Embryonic facial prominence (tissue), 1 donor: ENCODE data around the gene RPTN.
"Not testable (repeated sequence)": the region's sequence is repeated elsewhere in the genome, so short reads cannot be mapped to it uniquely, and the experiment has no call there.

Source experiments
- DNase-seq: peaks from one replicate; pipeline ENCODE4 v3.0.0-alpha.2; 2016; ENCODE audit errors: extremely low spot score

RPTN gene

GRCh38 chr1:152165286-152166077 is 6.5 kb upstream of the RPTN start:
- no peak for DNase-seq

GRCh38 chr1:152164517-152165136 is 5.6 kb upstream of the RPTN start:
- DNase-seq: no peak

GRCh38 chr1:152162792-152163463 is 3.9 kb upstream of the RPTN start:
- DNase-seq: no peak

DNA sequence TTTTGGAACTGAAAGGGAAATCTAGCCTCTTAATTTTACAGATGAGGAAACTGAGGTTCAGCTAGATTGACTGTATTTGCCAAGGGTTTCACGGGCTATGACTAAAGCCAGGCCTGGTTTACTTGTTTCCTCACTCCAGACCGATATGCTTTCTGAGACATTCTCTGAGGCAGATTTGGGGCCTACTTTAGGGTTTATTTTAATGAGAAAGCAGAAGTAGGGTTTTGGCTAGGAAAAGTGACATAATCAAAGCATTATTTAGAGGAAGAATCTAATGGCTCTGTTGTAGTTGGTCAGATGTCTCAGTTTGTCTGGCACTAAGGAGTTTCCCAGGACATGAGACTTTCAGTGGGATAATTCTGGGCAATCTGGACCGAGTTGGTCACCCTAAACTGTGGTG is 1.5 kb upstream of the RPTN start:
- no peak for DNase-seq

GRCh38 chr1:152153996-152154395 is 5.0 kb downstream of the RPTN start:
- no peak for DNase-seq

GRCh38 chr1:152151646-152152045 is 7.4 kb downstream of the RPTN start:
- DNase-seq: no peak

GRCh38 chr1:152148981-152149380 is 10.0 kb downstream of the RPTN start:
- no peak for DNase-seq

DNA sequence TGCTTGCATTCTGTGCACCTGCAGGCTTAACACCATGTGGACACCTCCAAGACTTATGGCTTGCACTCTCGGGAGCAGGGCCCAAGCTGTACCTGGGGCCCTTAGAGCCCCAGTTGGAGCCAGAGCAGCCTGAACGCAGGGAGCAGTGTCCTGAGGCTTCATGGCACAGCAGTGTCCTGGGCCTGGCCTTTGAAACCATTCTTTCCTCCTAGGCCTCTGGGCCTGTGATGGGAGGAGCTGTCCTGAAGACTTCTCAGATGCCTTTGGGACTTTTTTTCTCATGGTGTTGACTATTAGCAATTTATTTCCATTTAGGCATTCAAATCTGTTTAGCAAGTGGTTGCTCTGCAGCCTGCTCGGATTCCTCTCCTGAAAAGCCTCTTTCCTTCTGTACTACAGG is 11.0 kb downstream of the RPTN start:
- no peak for DNase-seq

DNA sequence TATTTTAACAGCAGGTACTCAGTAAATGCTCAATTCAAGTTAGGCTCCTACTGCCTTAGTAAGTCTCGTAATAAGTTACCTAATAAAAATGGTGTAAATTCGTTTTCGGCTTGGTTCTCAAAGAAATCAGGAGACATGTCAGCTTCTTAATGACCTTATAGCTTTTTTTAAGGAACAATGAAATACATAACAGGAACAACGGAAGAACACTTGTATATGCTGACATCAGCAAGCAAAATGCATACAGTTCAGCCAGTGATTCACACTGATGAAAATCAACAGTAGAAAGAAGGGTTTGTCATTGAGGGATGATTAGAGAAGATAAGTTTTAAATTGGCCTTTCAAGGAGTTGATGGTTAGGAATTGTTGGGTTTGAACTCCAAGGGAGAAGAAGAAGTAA is 13.3 kb downstream of the RPTN start:
- DNase-seq: no peak

GRCh38 chr1:152144674-152145183 is 14.3 kb downstream of the RPTN start:
- DNase-seq: not testable (repeated sequence)

GRCh38 chr1:152143150-152143887 is 15.7 kb downstream of the RPTN start:
- DNase-seq: no peak

GRCh38 chr1:152141971-152142584 is 16.9 kb downstream of the RPTN start:
- DNase-seq: peak; percentile 25

- DNase-seq: no peak
These were observed 21.8 kb downstream of the RPTN start for GRCh38 chr1:152137215-152137614.

DNA sequence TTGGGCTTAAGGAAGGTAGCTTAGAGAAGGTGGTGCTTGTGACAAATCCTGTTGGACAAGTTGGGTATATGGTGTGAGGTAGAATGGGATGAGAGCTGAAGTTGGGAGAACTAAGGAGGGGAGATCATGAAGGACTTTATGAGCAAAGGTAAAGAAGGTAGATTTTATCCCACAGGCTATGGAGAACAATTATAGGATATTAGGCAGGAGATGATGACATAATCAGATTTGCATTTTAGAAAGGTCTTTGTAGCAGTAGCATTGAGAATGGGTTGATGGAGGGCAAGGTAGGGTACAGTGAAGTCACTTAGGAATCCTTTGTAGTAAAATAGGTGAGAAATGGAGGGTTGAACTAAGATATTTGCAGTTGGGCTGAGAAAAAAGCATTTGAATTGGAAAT is 28.8 kb downstream of the RPTN start:
- no peak for DNase-seq

GRCh38 chr1:152127673-152128072 is 31.4 kb downstream of the RPTN start:
- no peak for DNase-seq

DNA sequence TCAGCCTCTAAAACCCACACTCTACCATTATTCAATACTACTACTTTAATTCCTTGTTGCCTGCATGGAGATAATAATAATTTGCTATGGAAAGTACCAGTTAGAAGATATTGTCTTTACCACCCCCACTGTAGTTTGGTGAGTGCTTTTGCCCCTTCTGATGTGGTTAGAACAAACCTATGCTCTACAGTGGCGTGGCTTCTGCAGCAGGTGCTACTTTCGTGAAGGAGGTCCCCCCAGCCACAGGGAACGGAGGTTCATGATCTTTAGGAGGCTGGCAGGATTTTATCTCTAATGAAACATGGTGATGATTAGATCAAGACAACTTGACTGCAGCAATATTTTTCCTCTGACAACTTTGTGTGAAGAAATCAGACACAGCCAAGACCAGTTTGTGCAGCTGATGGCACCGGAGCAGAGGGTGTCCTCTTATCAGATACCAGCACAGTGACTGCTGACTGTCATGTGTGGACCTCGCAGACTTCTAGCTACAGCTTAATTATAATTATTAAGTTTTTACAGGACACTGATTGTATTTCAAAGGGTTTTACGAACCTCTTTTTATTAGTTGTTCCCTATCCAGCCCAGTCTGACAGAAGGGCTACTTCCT is 33.1 kb downstream of the RPTN start:
- DNase-seq: no peak

DNA sequence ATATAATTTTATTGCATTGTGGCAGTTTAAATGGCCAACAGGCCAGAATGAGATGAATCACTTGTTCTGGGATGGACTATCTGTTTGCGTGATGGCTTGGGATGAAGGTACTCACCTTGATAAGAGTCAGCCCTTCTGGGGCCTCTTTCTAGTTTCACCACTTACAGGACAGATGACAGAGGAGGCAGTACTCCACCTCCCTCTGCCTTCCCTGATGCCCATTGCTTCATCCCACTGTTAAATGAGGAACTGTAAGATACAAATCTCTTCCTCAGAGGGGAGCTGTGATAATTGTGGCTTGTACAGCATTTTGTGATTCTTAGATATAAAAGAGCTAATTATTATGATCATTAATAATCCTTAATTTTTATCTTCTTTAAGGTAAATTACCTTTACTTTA is 40.1 kb downstream of the RPTN start:
- DNase-seq: no peak

DNA sequence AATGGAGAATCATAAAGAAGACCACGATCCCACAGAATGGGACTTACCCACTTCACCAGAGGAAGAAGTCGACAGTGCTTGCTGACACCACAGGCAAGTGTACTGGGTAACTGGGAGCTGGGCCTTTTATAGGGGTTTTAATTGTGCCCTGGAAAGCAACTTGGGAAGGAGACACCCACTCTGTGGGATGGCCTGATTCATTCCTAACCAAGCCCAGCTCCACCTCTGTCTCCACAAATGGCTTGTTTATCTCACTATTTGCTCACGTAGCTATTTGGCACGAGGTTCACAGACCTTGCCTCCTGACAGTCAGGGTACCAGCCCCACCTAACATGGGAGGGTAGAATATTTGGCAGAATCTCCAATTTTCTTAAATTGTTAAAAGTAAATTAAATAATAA is 43.7 kb downstream of the RPTN start, which contains the start of gene TCHH:
TSS of gene TCHH (minus strand) at position 101 of the 400 bp plus-strand sequence. CDS start 1,364 bp downstream, outside the sequence.
- DNase-seq: no peak

DNA sequence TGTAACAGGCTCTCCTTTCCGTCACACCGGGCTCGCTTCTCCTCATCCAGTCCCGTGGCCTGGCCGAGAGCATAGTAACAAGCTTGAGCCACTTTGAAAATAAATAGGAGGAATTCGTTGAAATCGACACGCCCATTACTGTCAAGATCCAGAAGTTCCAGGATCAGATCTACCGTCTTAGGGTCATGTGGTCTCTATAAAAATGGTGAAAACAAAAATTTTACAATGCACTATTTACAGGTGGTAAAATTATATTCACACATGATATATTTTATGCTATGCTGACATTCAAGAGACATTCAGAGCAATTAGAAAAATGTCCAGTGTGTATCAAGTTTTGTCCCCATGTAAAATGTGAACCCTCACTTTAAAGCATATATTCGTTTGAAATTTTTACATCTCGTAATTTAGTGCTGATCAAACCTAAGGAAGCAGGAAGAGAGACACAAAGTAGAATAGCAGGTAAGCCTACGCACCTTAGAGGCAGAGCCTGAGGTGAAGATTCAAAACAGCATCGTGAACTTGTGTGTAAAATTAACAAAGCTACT is 46.1 kb downstream of the RPTN start:
- DNase-seq: no peak

- DNase-seq: no peak
These were observed 46.7 kb downstream of the RPTN start for GRCh38 chr1:152112101-152112884.
